ENCODE data around the gene ANKS1B. TPM values are rescaled to one million over a fixed set of nuclear protein-coding genes. Genes with fewer than 3 reads are reported as not detected.

ANKS1B gene
- total and polyA plus RNA-seq, 11 donors, result 0.62 to 5.8 (median 1.8) TPM

GRCh38 chr12:98816720-98817119, 1168.0 kb downstream of the ANKS1B start:
- H3K27me3 ChIP-seq, result peaks cover 0 to 3% (median 0%) of the 10 kb centered on the region in 9 donors
- TF ChIP-seq CTCF (IDR thresholded peaks at IDR 0.05) (no peak), POLR2A (IDR thresholded peaks at IDR 0.05) (no peak)
- H3K4me3 ChIP-seq, result no peak overlapping the region
- DNase-seq (no peak), ATAC-seq (no peak)
- no peaks in the 10 kb centered on the region for H3K36me3 ChIP-seq
- no peaks in the 10 kb centered on the region for H3K9me3 ChIP-seq
- H3K4me1 ChIP-seq, result no peaks in the 10 kb centered on the region
- intact Hi-C loops (cut with DNase I), result no loop called here
- 72 to 86% (median 81%) methylated on average over 4 of the region's 4 CpGs for WGBS, 4 donors
- no peak overlapping the region for H3K27ac ChIP-seq

GRCh38 chr12:98814254-98814653, 1170.5 kb downstream of the ANKS1B start:
- DNase-seq (no peak), ATAC-seq (peak in 1 of 4 donors; percentile 22)
- peaks cover 0 to 3% (median 0%) of the 10 kb centered on the region in 9 donors for H3K27me3 ChIP-seq
- no peaks in the 10 kb centered on the region for H3K36me3 ChIP-seq
- H3K4me1 ChIP-seq, result no peaks in the 10 kb centered on the region
- no peak overlapping the region for H3K4me3 ChIP-seq
- 33 to 38% (median 37%) methylated on average over 6 of the region's 6 CpGs for WGBS, 4 donors
- TF ChIP-seq CTCF (IDR thresholded peaks at IDR 0.05), result no peak
- TF ChIP-seq POLR2A (IDR thresholded peaks at IDR 0.05), result no peak
- intact Hi-C loops (cut with DNase I), result no loop called here
- no peak overlapping the region for H3K27ac ChIP-seq
- no peaks in the 10 kb centered on the region for H3K9me3 ChIP-seq

- intact Hi-C loops (cut with DNase I), result no loop called here
- no peak for DNase-seq
- H3K4me3 ChIP-seq, result no peak overlapping the region
- ATAC-seq, result no peak
- H3K27ac ChIP-seq, result no peak overlapping the region
- no peaks in the 10 kb centered on the region for H3K9me3 ChIP-seq
- H3K27me3 ChIP-seq, result peaks cover 0 to 3% (median 0%) of the 10 kb centered on the region in 9 donors
- WGBS, 4 donors, result 88 to 90% (median 90%) methylated on average over 7 of the region's 7 CpGs
- no peak for TF ChIP-seq CTCF (IDR thresholded peaks at IDR 0.05)
- TF ChIP-seq POLR2A (IDR thresholded peaks at IDR 0.05), result no peak
- no peaks in the 10 kb centered on the region for H3K4me1 ChIP-seq
- H3K36me3 ChIP-seq, result no peaks in the 10 kb centered on the region
Measured at GRCh38 chr12:98812225-98812624, 1172.5 kb downstream of the ANKS1B start.

GRCh38 chr12:98808243-98808875, 1176.4 kb downstream of the ANKS1B start:
- WGBS, 4 donors, result 39 to 54% (median 46%) methylated on average over 6 of the region's 6 CpGs
- H3K36me3 ChIP-seq, result no peaks in the 10 kb centered on the region
- TF ChIP-seq POLR2A (IDR thresholded peaks at IDR 0.05) (no peak), CTCF (IDR thresholded peaks at IDR 0.05) (no peak)
- H3K27me3 ChIP-seq, result peaks cover 0 to 10% (median 0%) of the 10 kb centered on the region in 9 donors
- no peaks in the 10 kb centered on the region for H3K9me3 ChIP-seq
- H3K4me3 ChIP-seq, result no peak overlapping the region
- intact Hi-C loops (cut with DNase I), result no loop called here
- no peak for DNase-seq
- no peaks in the 10 kb centered on the region for H3K4me1 ChIP-seq
- no peak for ATAC-seq
- H3K27ac ChIP-seq, result no peak overlapping the region
